A549 (cell line): ENCODE results near the gene FMNL2. TPM values are rescaled to one million over a fixed set of nuclear protein-coding genes. Genes with fewer than 3 reads are reported as not detected.
A peak's percentile ranks its signal among the peaks of the same experiment; 100 is the strongest.

ENCODE experiments used
- ATAC-seq, 2 experiments: fragments of 200-7000 bp in 1 of 2; fragments of >200 bp in 1 of 2; cut with Nextera tagmentation in 1 of 2; cut with Tn5 transposase in 1 of 2; 3 replicates each; pipeline versions ENCODE4 v1.8.0 to v1.9.1; 2018 to 2020; ENCODE audit warnings: mild to moderate bottlenecking in 1 of 2, moderate library complexity in 1 of 2
- CTCF ChIA-PET: fragments of 300-600 bp; sonication (Branson Sonifier 250); formaldehyde crosslinking; extraction: SDS; loops from one replicate; lab custom pipeline; 2021; ENCODE audit warnings: antibody characterized with exemption, inconsistent platforms; lab: Yijun Ruan, JAX
- POLR2A ChIA-PET: fragments of 350-600 bp; formaldehyde crosslinking; extraction: SDS; loops from one replicate; lab custom pipeline; 2021; ENCODE audit warnings: antibody characterized with exemption, inconsistent platforms; lab: Yijun Ruan, JAX
- DNase-seq, 2 experiments: peaks; one replicate each; pipeline versions ENCODE4 v3.0.0 to v3.0.0-alpha.2; 2011 to 2016; ENCODE audit warnings: low read depth in 1 of 2, low spot score in 1 of 2
- FAIRE-seq: peaks from 2 replicates; lab custom pipeline; 2011; peaks lifted over from hg19 to GRCh38; lab: Jason Lieb, UNC
- H3K27ac ChIP-seq, 2 experiments: fragments of >200 bp; sonication (Bioruptor Twin); formaldehyde crosslinking; 3 replicates each; pipeline ENCODE4 v1.5.1; 2016 to 2017
- H3K4me1 ChIP-seq: fragments of >200 bp; sonication (Bioruptor Twin); formaldehyde crosslinking; 3 replicates; pipeline ENCODE4 v1.6.1; 2016
- H3K4me2 ChIP-seq: fragments of >200 bp; sonication (Bioruptor Twin); formaldehyde crosslinking; 3 replicates; pipeline ENCODE4 v1.6.1; 2016
- H3K4me3 ChIP-seq: fragments of >200 bp; sonication (Bioruptor Twin); formaldehyde crosslinking; 3 replicates; pipeline ENCODE4 v1.5.1; 2016
- H3K9me3 ChIP-seq: fragments of >200 bp; sonication (Bioruptor Twin); formaldehyde crosslinking; 3 replicates; pipeline ENCODE4 v1.6.1; 2016
- CBX8 ChIP-seq: fragments of 200-600 bp; sonication (generic); IDR thresholded peaks from 2 replicates; pipeline ENCODE4 v1.6.1; 2016
- CTCF ChIP-seq: fragments of >200 bp; sonication (Bioruptor Twin); formaldehyde crosslinking; IDR thresholded peaks from 3 replicates; pipeline ENCODE4 v1.5.1; 2016
- EHMT2 ChIP-seq: fragments of 200-600 bp; sonication (generic); IDR thresholded peaks from 2 replicates; pipeline ENCODE4 v1.6.1; 2016; ENCODE audit warnings: antibody characterized with exemption, low read depth, mild to moderate bottlenecking, moderate library complexity
- FOXS1 ChIP-seq: fragments of 250-450 bp; sonication (Bioruptor Pico); IDR thresholded peaks from 2 replicates; pipeline ENCODE4 v1.5.0; 2020; ENCODE audit warnings: mild to moderate bottlenecking, moderate library complexity
- GATA3 ChIP-seq: IDR thresholded peaks from 2 replicates; pipeline ENCODE4 v1.6.1; 2012; ENCODE audit warnings: borderline replicate concordance
- HDAC2 ChIP-seq: fragments of 200-600 bp; sonication (generic); IDR thresholded peaks from 2 replicates; pipeline ENCODE4 v1.6.1; 2016
- HES2 ChIP-seq: fragments of >200 bp; sonication (Bioruptor Twin); formaldehyde crosslinking; IDR thresholded peaks from 2 replicates; pipeline ENCODE4 v1.6.1; 2016
- HEYL ChIP-seq: fragments of 250-450 bp; sonication (Bioruptor Pico); IDR thresholded peaks from 2 replicates; pipeline ENCODE4 v1.8.0; 2021; ENCODE audit warnings: mild to moderate bottlenecking, moderate library complexity
- JUNB ChIP-seq: fragments of >200 bp; sonication (Bioruptor Twin); formaldehyde crosslinking; IDR thresholded peaks from 2 replicates; pipeline ENCODE4 v1.6.1; 2016
- KDM1A ChIP-seq: fragments of 200-600 bp; sonication (generic); IDR thresholded peaks from 2 replicates; pipeline ENCODE4 v1.6.1; 2016; ENCODE audit warnings: low read depth, mild to moderate bottlenecking
- KDM5A ChIP-seq: fragments of 200-600 bp; sonication (generic); IDR thresholded peaks from 2 replicates; pipeline ENCODE4 v1.6.1; 2016; ENCODE audit warnings: antibody characterized with exemption, mild to moderate bottlenecking
- MAFK ChIP-seq: fragments of 450-650 bp; IDR thresholded peaks from 2 replicates; pipeline ENCODE4 v1.6.1; 2014; ENCODE audit not compliant: partially characterized antibody
- MAZ ChIP-seq: fragments of 150-350 bp; IDR thresholded peaks from 2 replicates; pipeline ENCODE4 v1.6.1; 2014; ENCODE audit warnings: antibody characterized with exemption, low read depth, low read length, borderline replicate concordance
- MYC ChIP-seq: IDR thresholded peaks from 2 replicates; pipeline ENCODE4 v1.6.1; 2012; ENCODE audit warnings: mild to moderate bottlenecking, inconsistent platforms, low read length, improper control_type of control experiment, borderline replicate concordance
- NR3C1 ChIP-seq: fragments of >200 bp; sonication (Bioruptor Twin); formaldehyde crosslinking; IDR thresholded peaks from 3 replicates; pipeline ENCODE4 v1.6.1; 2017
- PHF8 ChIP-seq: fragments of 200-600 bp; sonication (generic); IDR thresholded peaks from 2 replicates; pipeline ENCODE4 v1.6.1; 2016; ENCODE audit warnings: low read depth, mild to moderate bottlenecking, antibody characterized with exemption, moderate library complexity, borderline replicate concordance
- POLR2AphosphoS2 ChIP-seq: conservative IDR thresholded peaks from 2 replicates; pipeline ENCODE4 v1.6.1; 2012; ENCODE audit warnings: low read length, improper control_type of control experiment, inconsistent platforms
- RAD21 ChIP-seq, 2 experiments: fragments of >200 bp in 1 of 2; sonication (Bioruptor Twin) in 1 of 2; formaldehyde crosslinking in 1 of 2; IDR thresholded peaks in 1 of 2; conservative IDR thresholded peaks in 1 of 2; 2 replicates in 1 of 2; 3 replicates in 1 of 2; pipeline ENCODE4 v1.6.1; 2012 to 2018; ENCODE audit warnings: inconsistent platforms in 1 of 2
- RARB ChIP-seq: fragments of 250-450 bp; sonication (Bioruptor Pico); IDR thresholded peaks from 2 replicates; pipeline ENCODE4 v1.8.0; 2021; ENCODE audit warnings: mild to moderate bottlenecking, moderate library complexity
- RCOR1 ChIP-seq: fragments of 150-350 bp; IDR thresholded peaks from 2 replicates; pipeline ENCODE4 v1.6.1; 2014; ENCODE audit warnings: antibody characterized with exemption, low read length, low read depth
- RNF2 ChIP-seq: fragments of 200-600 bp; sonication (generic); IDR thresholded peaks from 2 replicates; pipeline ENCODE4 v1.6.1; 2016; ENCODE audit warnings: low read depth, mild to moderate bottlenecking, antibody characterized with exemption, moderate library complexity, borderline replicate concordance
- SMC3 ChIP-seq: fragments of >200 bp; sonication (Bioruptor Twin); formaldehyde crosslinking; IDR thresholded peaks from 3 replicates; pipeline ENCODE4 v1.6.1; 2018; ENCODE audit warnings: inconsistent platforms
- SREBF2 ChIP-seq: fragments of 450-650 bp; IDR thresholded peaks from 2 replicates; pipeline ENCODE4 v1.6.1; 2014; ENCODE audit warnings: mild to moderate bottlenecking, moderate library complexity
- USF2 ChIP-seq: fragments of 450-650 bp; IDR thresholded peaks from 2 replicates; pipeline ENCODE4 v1.6.1; 2014; ENCODE audit warnings: antibody characterized with exemption
- ZFP36 ChIP-seq: fragments of 450-650 bp; IDR thresholded peaks from 2 replicates; pipeline ENCODE4 v1.6.1; 2014; ENCODE audit warnings: borderline replicate concordance; ENCODE audit not compliant: partially characterized antibody
- ZSCAN20 ChIP-seq: fragments of 250-450 bp; sonication (Bioruptor Pico); IDR thresholded peaks from 2 replicates; pipeline ENCODE4 v1.8.0; 2022; ENCODE audit warnings: mild to moderate bottlenecking, moderate library complexity
- WGBS: methylation state at CpG from one replicate; pipeline ENCODE4 v1.1.6; 2017; ENCODE audit errors: missing lambda C conversion rate; 5-methylcytosine and 5-hydroxymethylcytosine counted together
- polyA plus RNA-seq, 4 experiments: library from polyadenylated mRNA; depleted of rRNA in 3 of 4; stranded (reverse); fragments of >200 nt; fragmentation: RNase III in 1 of 4; extraction: RNeasy Plus Mini Kit Qiagen cat#74134 plus additional on column Dnase treatment in 1 of 4; gene quantifications; 2 replicates in 3 of 4; 3 replicates in 1 of 4; pipeline ENCODE4 v1.2.3, GENCODE V29; 2011 to 2017
- TF ChIP-seq, protein P1 (sequence below): fragments of 250-450 bp; sonication (Bioruptor Pico); IDR thresholded peaks from 2 replicates; pipeline ENCODE4 v1.5.0; 2020; ENCODE audit warnings: low read depth, mild to moderate bottlenecking, moderate library complexity

Gene FMNL2
- polyA plus RNA-seq, 2 of the 4 experiments (the other 2 are of a cell fraction), result 27.9 to 36.5 TPM

DNA sequence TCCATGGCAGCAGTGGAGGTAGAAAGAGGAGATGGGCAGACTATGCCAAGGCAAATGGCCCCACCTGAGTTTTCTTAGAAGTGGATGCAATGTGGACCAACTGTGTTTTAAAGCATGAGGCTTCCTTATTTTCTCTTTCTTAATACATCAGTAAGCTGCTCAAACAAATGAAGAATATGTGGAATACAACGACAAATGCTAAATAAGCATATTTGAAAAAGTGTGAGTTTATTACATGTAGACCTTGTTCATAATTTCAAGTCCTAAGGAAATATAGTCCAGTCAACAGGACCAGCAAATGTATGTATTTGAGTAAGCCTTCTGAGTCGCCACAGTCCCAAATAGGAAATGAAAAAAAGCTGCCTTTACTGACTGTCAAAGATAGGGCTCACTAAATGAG is 204.4 kb downstream of the FMNL2 start:
- H3K4me3 ChIP-seq, result no peak overlapping the region
- no peak for ATAC-seq
- peaks cover 25% of the 10 kb centered on the region for H3K4me1 ChIP-seq
- DNase-seq, result no peak
- WGBS, result 97% methylated on average over 2 of the region's 2 CpGs
- FAIRE-seq, result no peak
- H3K9me3 ChIP-seq, result no peaks in the 10 kb centered on the region
- H3K27ac ChIP-seq, result no peak overlapping the region
- POLR2A ChIA-PET, result no interaction called here
- no peak overlapping the region for H3K4me2 ChIP-seq
- CTCF ChIA-PET, result interaction anchor here (1.0 to 1.2 kb wide), 2 partner anchors 15 to 350 kb away, joined by 3 read pairs; no protein-coding TSS in a partner anchor
- no peak for TF ChIP-seq RNF2
- TF ChIP-seq MAFK, result peak; percentile 86

DNA sequence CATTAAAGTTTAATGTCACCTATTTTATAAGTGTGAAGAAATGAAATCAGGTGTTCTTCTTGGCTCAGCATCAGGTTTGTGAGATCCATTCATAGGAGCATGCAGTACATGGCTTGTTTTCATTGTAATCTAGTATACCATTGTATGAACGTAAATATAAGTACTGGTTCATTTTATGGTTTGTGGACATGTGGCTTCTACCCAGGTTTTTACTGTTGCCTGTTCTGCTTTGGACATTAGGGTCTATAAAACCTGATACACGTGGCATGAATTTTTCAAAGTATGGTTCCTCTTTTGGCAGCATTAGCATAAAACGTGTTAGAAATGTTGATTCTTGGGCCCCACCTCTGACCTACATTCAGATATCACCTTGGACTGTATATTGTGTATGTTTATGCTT is 206.7 kb downstream of the FMNL2 start:
- 87% methylated on average over 3 of the region's 3 CpGs for WGBS
- peaks cover 25% of the 10 kb centered on the region for H3K4me1 ChIP-seq
- ChIA-PET POLR2A (no interaction called here), CTCF (interaction anchor here (1.0 kb wide), 2 partner anchors 16 to 120 kb away, joined by 3 read pairs; no protein-coding TSS in a partner anchor)
- peak overlapping the region; percentile 55; the same call in 1 of the 3 replicates for H3K4me2 ChIP-seq
- no peak for DNase-seq
- no peak for TF ChIP-seq USF2
- no peak for TF ChIP-seq SMC3
- no peak for TF ChIP-seq MYC
- no peak for TF ChIP-seq SREBF2
- no peak for TF ChIP-seq FOXS1 (CRISPR knock-in tag)
- TF ChIP-seq NR3C1, result no peak
- TF ChIP-seq RARB, result no peak
- TF ChIP-seq MAZ, result no peak
- TF ChIP-seq JUNB, result no peak
- TF ChIP-seq ZFP36, result no peak
- TF ChIP-seq HDAC2, result no peak
- TF ChIP-seq GATA3, result no peak
- FAIRE-seq, result no peak
- H3K9me3 ChIP-seq, result no peaks in the 10 kb centered on the region
- no peak overlapping the region for H3K4me3 ChIP-seq
- H3K27ac ChIP-seq, result peak overlapping the region in 1 of 2 experiments; percentile 79; a peak in 2 of 6 replicates
- no peak for ATAC-seq

- ChIA-PET CTCF (interaction anchor here (0.8 to 1.0 kb wide), 3 partner anchors 13 to 121 kb away, joined by 3 read pairs; no protein-coding TSS in a partner anchor), POLR2A (interaction anchor here (1.1 kb wide), 1 partner anchor 16 kb away, joined by 3 read pairs; no protein-coding TSS in a partner anchor)
- peaks cover 25% of the 10 kb centered on the region for H3K4me1 ChIP-seq
- no peak for FAIRE-seq
- no peaks in the 10 kb centered on the region for H3K9me3 ChIP-seq
- H3K4me2 ChIP-seq, result peak overlapping the region; percentile 55
- TF ChIP-seq, protein P1, sequence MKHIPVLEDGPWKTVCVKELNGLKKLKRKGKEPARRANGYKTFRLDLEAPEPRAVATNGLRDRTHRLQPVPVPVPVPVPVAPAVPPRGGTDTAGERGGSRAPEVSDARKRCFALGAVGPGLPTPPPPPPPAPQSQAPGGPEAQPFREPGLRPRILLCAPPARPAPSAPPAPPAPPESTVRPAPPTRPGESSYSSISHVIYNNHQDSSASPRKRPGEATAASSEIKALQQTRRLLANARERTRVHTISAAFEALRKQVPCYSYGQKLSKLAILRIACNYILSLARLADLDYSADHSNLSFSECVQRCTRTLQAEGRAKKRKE (CRISPR knock-in tag), result no peak
- TF ChIP-seq HEYL (CRISPR knock-in tag) (no peak), EHMT2 (no peak), USF2 (no peak), FOXS1 (CRISPR knock-in tag) (no peak), ZSCAN20 (no peak), CBX8 (no peak), RAD21 (conservative IDR thresholded peaks at IDR 0.05 in 1 of 2, IDR thresholded peaks at IDR 0.05 in 1 of 2) (no peak), MYC (no peak), HES2 (no peak), KDM5A (no peak), POLR2AphosphoS2 (no peak), RCOR1 (no peak), CTCF (no peak), GATA3 (no peak), PHF8 (no peak), KDM1A (no peak)
- peak overlapping the region; percentile 59 to 79; a peak in 5 of 6 replicates for H3K27ac ChIP-seq
- no peak overlapping the region for H3K4me3 ChIP-seq
- DNase-seq, result no peak
- ATAC-seq, result peak; percentile 32 to 47; a peak in 5 of 6 replicates
- 55% methylated on average over 4 of the region's 4 CpGs for WGBS
Observed at GRCh38 chr2:152542337-152542994, 207.5 kb downstream of the FMNL2 start.
